Activated T-helper 1 cell treated with anti-CD3 and anti-CD28 coated beads, Interleukin-12 subunit alpha, Interleukin-12 subunit beta, Interleukin-2, Interleukin-4 antibody, amounts not matched to agents 30 ng/mL and 10 ng/mL and 1 ng/mL, durations not matched to agents 14 hours and 24 hours and 36 hours (primary cell): ENCODE measurements around the gene SAMD11. TPM values are rescaled to one million over a fixed set of nuclear protein-coding genes. Genes with fewer than 3 reads are reported as not detected.

Experiments used
- DNase-seq: peaks from one replicate; pipeline ENCODE4 v3.0.0; 2021; ENCODE audit warnings: low spot score
- H3K27ac Mint-ChIP-seq: one replicate; pipeline ENCODE4 v1.8.0; 2021; ENCODE audit warnings: mild to moderate bottlenecking, mixed read lengths
- H3K27me3 Mint-ChIP-seq: one replicate; pipeline ENCODE4 v1.8.0; 2022; ENCODE audit warnings: mild to moderate bottlenecking, moderate library complexity, mixed read lengths; ENCODE audit not compliant: insufficient read depth
- H3K36me3 Mint-ChIP-seq: one replicate; pipeline ENCODE4 v1.8.0; 2021; ENCODE audit warnings: low read depth, mixed read lengths
- H3K4me1 Mint-ChIP-seq: one replicate; pipeline ENCODE4 v1.8.0; 2021; ENCODE audit warnings: low read depth, mixed read lengths
- H3K4me3 Mint-ChIP-seq: one replicate; pipeline ENCODE4 v1.8.0; 2021; ENCODE audit warnings: mild to moderate bottlenecking, moderate library complexity, mixed read lengths
- H3K9me3 Mint-ChIP-seq: one replicate; pipeline ENCODE4 v1.8.0; 2021; ENCODE audit warnings: mixed read lengths
- intact Hi-C: fragments of 100-400 bp; cut with micrococcal nuclease; formaldehyde crosslinking; loops from one replicate; pipeline ENCODE4 v1.15.1; 2024
- total RNA-seq: library from RNA; stranded (reverse); gene quantifications from 2 replicates; pipeline ENCODE4 v1.2.3, GENCODE V29; 2022

Gene SAMD11
- total RNA-seq, 1 donor from 2014 or later, result not detected

- Mint-ChIP-seq H3K4me1 (no peaks in the 10 kb centered on the region), H3K4me3 (peak overlapping the region; percentile 51), H3K27ac (no peak overlapping the region), H3K9me3 (no peaks in the 10 kb centered on the region), H3K27me3 (peaks cover 3% of the 10 kb centered on the region), H3K36me3 (peaks cover 1% of the 10 kb centered on the region)
- no peak for DNase-seq
- intact Hi-C loops, result no loop called here
These were observed 39.6 kb downstream of the SAMD11 start for GRCh38 chr1:963301-963651.

GRCh38 chr1:963746-964525, 40.2 kb downstream of the SAMD11 start:
- no peaks in the 10 kb centered on the region for H3K4me1 Mint-ChIP-seq
- no peaks in the 10 kb centered on the region for H3K9me3 Mint-ChIP-seq
- intact Hi-C loops, result no loop called here
- no peak overlapping the region for H3K27ac Mint-ChIP-seq
- peaks cover 6% of the 10 kb centered on the region for H3K27me3 Mint-ChIP-seq
- DNase-seq, result no peak
- peak overlapping the region; percentile 51 for H3K4me3 Mint-ChIP-seq
- no peaks in the 10 kb centered on the region for H3K36me3 Mint-ChIP-seq

GRCh38 chr1:964691-965525, 41.2 kb downstream of the SAMD11 start:
- Mint-ChIP-seq H3K4me3 (no peak overlapping the region), H3K36me3 (no peaks in the 10 kb centered on the region)

GRCh38 chr1:965526-966134, 41.9 kb downstream of the SAMD11 start:
- no peak for DNase-seq
- Mint-ChIP-seq H3K27me3 (peaks cover 4% of the 10 kb centered on the region), H3K4me3 (no peak overlapping the region), H3K9me3 (no peaks in the 10 kb centered on the region), H3K27ac (peak overlapping the region; percentile 29), H3K4me1 (no peaks in the 10 kb centered on the region), H3K36me3 (no peaks in the 10 kb centered on the region)
- intact Hi-C loops, result no loop called here

More at GRCh38 chr1:964691-965525, 41.2 kb downstream of the SAMD11 start:
- no peak for DNase-seq
- intact Hi-C loops, result no loop called here
- Mint-ChIP-seq H3K9me3 (no peaks in the 10 kb centered on the region), H3K4me1 (no peaks in the 10 kb centered on the region), H3K27ac (no peak overlapping the region), H3K27me3 (peaks cover 6% of the 10 kb centered on the region)

GRCh38 chr1:966135-966703, 42.5 kb downstream of the SAMD11 start, which contains the start of gene PLEKHN1:
Gene PLEKHN1 (plus strand): TSS chr1:966482. CDS start chr1:966532, 50 bp downstream.
- H3K36me3 Mint-ChIP-seq, result no peaks in the 10 kb centered on the region
- no peaks in the 10 kb centered on the region for H3K9me3 Mint-ChIP-seq
- no peaks in the 10 kb centered on the region for H3K4me1 Mint-ChIP-seq
- peak within 1 kb of the TSS; percentile 76 for H3K4me3 Mint-ChIP-seq
- peak within 1 kb of the TSS; percentile 44 for H3K27ac Mint-ChIP-seq
- peaks cover 4% of the 10 kb centered on the region for H3K27me3 Mint-ChIP-seq
- DNase-seq, result no peak
- intact Hi-C loops, result no loop called here

GRCh38 chr1:966704-967300, 43.1 kb downstream of the SAMD11 start:
- H3K9me3 Mint-ChIP-seq, result no peaks in the 10 kb centered on the region
- DNase-seq, result peak; percentile 68
- no peaks in the 10 kb centered on the region for H3K4me1 Mint-ChIP-seq
- H3K4me3 Mint-ChIP-seq, result peak overlapping the region; percentile 76
- no peaks in the 10 kb centered on the region for H3K36me3 Mint-ChIP-seq
- peak overlapping the region; percentile 44 for H3K27ac Mint-ChIP-seq
- intact Hi-C loops, result loop anchor here (1.0 kb wide), 1 partner anchor 8 kb away; the partner anchor contains the start of gene NOC2L
- H3K27me3 Mint-ChIP-seq, result peaks cover 4% of the 10 kb centered on the region

GRCh38 chr1:967466-968343, 44.0 kb downstream of the SAMD11 start:
- Mint-ChIP-seq H3K4me3 (no peak overlapping the region), H3K36me3 (no peaks in the 10 kb centered on the region), H3K9me3 (no peaks in the 10 kb centered on the region), H3K27ac (no peak overlapping the region), H3K27me3 (peaks cover 4% of the 10 kb centered on the region), H3K4me1 (no peaks in the 10 kb centered on the region)
- intact Hi-C loops, result loop anchor here (1.0 kb wide), 1 partner anchor 8 kb away; the partner anchor contains the start of gene NOC2L
- no peak for DNase-seq

- no peaks in the 10 kb centered on the region for H3K9me3 Mint-ChIP-seq
- intact Hi-C loops, result no loop called here
- H3K4me1 Mint-ChIP-seq, result no peaks in the 10 kb centered on the region
- DNase-seq, result no peak
- H3K36me3 Mint-ChIP-seq, result no peaks in the 10 kb centered on the region
- no peak overlapping the region for H3K4me3 Mint-ChIP-seq
- H3K27me3 Mint-ChIP-seq, result peaks cover 4% of the 10 kb centered on the region
- no peak overlapping the region for H3K27ac Mint-ChIP-seq
These were observed 45.6 kb downstream of the SAMD11 start for GRCh38 chr1:969260-969855.

GRCh38 chr1:970242-970972, 46.7 kb downstream of the SAMD11 start:
- Mint-ChIP-seq H3K27me3 (peaks cover 4% of the 10 kb centered on the region), H3K36me3 (no peaks in the 10 kb centered on the region), H3K4me1 (no peaks in the 10 kb centered on the region), H3K9me3 (no peaks in the 10 kb centered on the region), H3K4me3 (no peak overlapping the region), H3K27ac (no peak overlapping the region)
- intact Hi-C loops, result no loop called here
- DNase-seq, result no peak

- Mint-ChIP-seq H3K27ac (no peak overlapping the region), H3K9me3 (no peaks in the 10 kb centered on the region), H3K27me3 (peaks cover 9% of the 10 kb centered on the region), H3K4me3 (no peak overlapping the region), H3K4me1 (no peaks in the 10 kb centered on the region), H3K36me3 (no peaks in the 10 kb centered on the region)
- DNase-seq, result no peak
- intact Hi-C loops, result no loop called here
These were observed 47.4 kb downstream of the SAMD11 start for GRCh38 chr1:970973-971730.
